AG10803 (cell line): ENCODE data around the gene KCTD3.

Experiments
- DNase-seq: peaks from one replicate; pipeline ENCODE4 v3.0.0; 2010; ENCODE audit warnings: low read depth
- H3K4me3 ChIP-seq: 2 replicates; pipeline ENCODE4 v1.5.1; 2011; ENCODE audit warnings: mild to moderate bottlenecking, low read length, control low read depth
- TF ChIP-seq, protein P1 (sequence below): conservative IDR thresholded peaks from 2 replicates; pipeline ENCODE4 v1.5.1; 2011; ENCODE audit warnings: mild to moderate bottlenecking, low read length, control low read depth, inconsistent platforms

KCTD3 gene

DNA sequence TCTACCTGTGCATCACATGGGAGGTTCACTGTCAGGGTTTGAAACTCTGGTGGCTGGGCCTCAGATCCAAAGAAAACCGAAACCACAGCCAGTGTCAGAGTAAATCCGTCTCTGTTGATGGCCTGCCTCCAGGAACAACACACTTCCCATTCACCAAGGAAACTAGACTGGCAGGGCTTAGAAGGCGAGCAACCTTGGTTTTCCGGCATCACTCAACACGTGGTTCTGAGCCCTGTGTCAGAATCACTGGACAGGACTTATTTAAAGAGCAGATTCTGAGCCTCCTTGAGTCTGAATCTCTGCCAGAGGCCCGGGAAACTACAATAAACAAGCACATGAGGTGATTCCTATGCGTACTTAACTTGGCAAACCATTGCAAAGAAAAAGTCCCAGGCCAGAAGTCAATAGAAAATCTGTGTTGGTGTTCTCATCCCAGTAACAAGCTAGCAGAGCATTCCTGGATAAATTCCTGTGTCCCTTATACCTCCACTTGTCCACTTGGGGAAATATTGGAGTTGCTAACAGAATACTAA, 70.0 kb downstream of the KCTD3 start:
- TF ChIP-seq, protein P1, sequence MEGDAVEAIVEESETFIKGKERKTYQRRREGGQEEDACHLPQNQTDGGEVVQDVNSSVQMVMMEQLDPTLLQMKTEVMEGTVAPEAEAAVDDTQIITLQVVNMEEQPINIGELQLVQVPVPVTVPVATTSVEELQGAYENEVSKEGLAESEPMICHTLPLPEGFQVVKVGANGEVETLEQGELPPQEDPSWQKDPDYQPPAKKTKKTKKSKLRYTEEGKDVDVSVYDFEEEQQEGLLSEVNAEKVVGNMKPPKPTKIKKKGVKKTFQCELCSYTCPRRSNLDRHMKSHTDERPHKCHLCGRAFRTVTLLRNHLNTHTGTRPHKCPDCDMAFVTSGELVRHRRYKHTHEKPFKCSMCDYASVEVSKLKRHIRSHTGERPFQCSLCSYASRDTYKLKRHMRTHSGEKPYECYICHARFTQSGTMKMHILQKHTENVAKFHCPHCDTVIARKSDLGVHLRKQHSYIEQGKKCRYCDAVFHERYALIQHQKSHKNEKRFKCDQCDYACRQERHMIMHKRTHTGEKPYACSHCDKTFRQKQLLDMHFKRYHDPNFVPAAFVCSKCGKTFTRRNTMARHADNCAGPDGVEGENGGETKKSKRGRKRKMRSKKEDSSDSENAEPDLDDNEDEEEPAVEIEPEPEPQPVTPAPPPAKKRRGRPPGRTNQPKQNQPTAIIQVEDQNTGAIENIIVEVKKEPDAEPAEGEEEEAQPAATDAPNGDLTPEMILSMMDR = peak; percentile 17; the same call in 1 of the 2 replicates
- DNase-seq = peak; percentile 74
- peak overlapping the region; percentile 46 for H3K4me3 ChIP-seq

DNA sequence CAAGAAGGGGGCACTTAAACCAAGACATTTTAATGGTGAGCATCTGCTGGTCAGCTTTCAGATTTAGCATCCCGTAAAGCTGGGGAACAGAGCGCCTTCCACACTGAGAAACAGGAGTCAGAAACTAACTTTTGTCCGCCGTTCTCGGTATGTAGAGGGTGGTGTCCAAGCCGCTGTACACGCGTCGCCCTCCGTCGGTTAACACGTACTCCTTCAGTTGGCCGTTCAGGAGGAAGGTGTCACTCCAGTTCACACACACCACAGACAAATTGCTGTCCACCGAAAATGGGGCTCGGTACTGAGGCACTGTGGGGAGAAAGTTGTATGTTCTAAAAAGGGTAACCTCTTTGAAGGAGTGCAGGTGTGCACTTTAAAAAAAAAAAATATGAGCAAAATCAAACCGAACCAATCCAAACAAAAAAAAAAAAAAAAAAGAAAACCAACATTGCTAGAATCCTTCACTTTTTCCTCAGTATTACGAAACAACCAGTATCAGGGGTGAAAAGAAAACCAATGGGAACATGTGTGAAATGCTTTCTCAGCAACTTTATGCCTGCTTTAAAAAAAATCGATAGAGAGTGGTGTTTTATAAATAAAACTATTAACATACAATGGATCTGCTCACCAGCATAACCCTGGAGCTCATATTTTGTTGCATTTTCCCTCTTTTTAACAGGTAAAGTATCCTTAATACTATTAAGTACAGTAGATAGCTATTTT, 73.5 kb downstream of the KCTD3 start:
- H3K4me3 ChIP-seq = no peak overlapping the region
- DNase-seq = no peak
- TF ChIP-seq, protein P1 = no peak

DNA sequence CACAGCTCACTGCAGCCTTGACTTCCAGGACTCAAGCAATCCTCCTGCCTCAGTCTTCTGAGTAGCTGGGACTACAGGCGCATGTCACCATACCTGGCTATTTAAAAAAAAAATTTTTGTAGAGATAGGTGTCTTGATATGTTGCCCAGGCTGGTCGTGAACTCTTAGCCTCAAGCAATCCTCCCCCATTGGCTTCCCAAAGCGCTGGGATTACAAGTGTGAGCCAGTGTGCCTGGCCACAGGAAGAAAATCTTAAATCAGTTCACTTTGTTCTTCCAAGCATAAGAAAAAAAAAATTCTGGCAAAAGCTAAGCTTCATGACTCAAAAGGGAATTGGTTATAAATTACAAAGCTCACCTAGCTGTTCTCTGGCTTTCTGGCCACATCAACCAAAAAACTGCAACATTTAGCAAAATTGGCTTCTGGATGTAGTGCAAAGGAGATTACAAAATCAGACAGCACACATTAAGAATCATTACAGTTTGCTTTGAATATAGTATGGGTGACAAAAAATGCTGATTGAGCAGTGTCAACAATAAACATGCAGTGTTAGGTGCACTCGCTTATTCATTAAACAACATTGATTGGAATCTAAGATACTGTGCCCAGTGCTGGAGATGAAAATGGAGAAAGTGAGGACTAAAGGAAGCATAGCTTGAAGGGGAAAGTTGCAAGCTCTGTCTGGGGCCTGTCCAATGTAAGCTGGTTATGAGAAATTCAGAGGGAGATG, 76.7 kb downstream of the KCTD3 start:
- H3K4me3 ChIP-seq = no peak overlapping the region
- DNase-seq = no peak
- TF ChIP-seq, protein P1 = no peak

DNA sequence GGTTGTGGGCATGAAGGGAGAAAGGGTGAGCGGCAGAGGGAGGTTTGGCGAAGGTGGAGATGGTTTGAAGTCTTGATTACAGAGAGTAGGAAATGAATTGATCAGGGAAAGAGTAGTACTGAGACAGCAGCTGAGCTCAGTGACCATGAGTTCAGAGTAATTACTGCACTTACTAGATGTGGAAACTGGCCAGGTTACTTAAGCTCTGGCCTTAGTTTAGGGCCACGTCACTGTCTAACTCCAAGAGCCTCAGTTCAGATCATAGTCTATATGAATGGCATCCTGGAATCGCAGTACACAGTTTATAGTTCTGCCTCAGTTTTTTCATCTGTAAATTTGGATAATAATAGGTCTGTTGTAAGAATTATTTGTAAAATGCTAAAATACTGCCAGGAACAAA, 78.1 kb downstream of the KCTD3 start:
- TF ChIP-seq, protein P1 = no peak
- no peak overlapping the region for H3K4me3 ChIP-seq
- DNase-seq = no peak

DNA sequence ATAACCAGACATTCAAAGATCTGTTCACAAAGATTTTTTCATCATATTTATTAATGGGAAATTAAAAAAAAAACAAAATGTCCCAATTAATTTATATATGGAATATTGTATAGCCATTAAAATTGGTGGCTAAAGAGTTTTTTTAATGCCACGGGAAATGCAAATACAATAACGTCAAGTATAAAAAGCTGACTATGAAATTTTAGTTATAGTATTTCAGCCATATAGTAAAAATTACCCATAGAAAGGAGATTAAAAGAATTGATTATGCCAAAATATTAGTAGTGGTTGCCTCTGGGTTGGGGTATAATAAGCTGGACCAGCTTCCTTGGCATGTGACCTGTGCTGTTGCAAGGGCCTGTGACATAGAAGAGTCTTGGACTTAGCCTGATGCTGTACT, 78.8 kb downstream of the KCTD3 start:
- TF ChIP-seq, protein P1 = no peak
- DNase-seq = no peak
- no peak overlapping the region for H3K4me3 ChIP-seq

DNA sequence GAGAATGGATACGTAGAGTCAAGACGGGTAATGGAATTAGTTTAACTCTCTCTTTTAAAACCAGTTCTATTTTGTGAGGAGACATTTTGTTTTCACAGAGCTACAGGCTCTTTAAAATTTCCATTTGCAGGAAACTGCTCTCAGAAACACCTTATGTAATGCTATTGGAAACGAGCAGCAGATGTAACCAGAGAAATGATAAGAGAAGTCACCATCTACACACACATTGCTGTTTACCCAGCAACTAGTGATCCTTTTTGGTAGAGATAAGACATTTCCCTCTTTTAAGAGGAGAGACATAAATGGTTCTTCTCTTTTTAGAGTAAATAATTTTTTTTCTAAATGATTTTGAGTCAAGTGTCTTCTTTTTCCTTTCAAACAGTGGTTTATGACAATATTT, 80.6 kb downstream of the KCTD3 start:
- H3K4me3 ChIP-seq = no peak overlapping the region
- DNase-seq = no peak
- TF ChIP-seq, protein P1 = no peak
